Keratinocyte (primary cell): Measurements from ENCODE around the gene THOC5. TPM values are rescaled to one million over a fixed set of nuclear protein-coding genes. Genes with fewer than 3 reads are reported as not detected.

Experiments
- DNase-seq: peaks from one replicate; pipeline ENCODE4 v3.0.0-alpha.2; 2011; ENCODE audit warnings: low read depth, missing footprints, low spot score
- FAIRE-seq: peaks from 2 replicates; lab custom pipeline; 2011; peaks lifted over from hg19 to GRCh38; lab: Jason Lieb, UNC
- H2AFZ ChIP-seq: 2 replicates; pipeline ENCODE4 v1.6.0; 2012; ENCODE audit warnings: low read length, control low read depth, inconsistent platforms; ENCODE audit not compliant: control insufficient read depth
- H3K27ac ChIP-seq: 2 replicates; pipeline ENCODE4 v1.5.1; 2011; ENCODE audit warnings: low read length; ENCODE audit not compliant: control insufficient read depth, insufficient read depth
- H3K27me3 ChIP-seq: 3 replicates; pipeline ENCODE4 v1.6.0; 2011; ENCODE audit warnings: low read length; ENCODE audit not compliant: control insufficient read depth, insufficient read depth; ENCODE audit errors: extremely low read depth
- H3K36me3 ChIP-seq, 2 experiments: 2 replicates in 1 of 2; 3 replicates in 1 of 2; pipeline ENCODE4 v1.5.1; 2011; ENCODE audit warnings: low read length in 2 of 2, mild to moderate bottlenecking in 1 of 2; ENCODE audit not compliant: control insufficient read depth in 2 of 2, insufficient read depth in 2 of 2; ENCODE audit errors: extremely low read depth in 1 of 2
- H3K4me1 ChIP-seq: 3 replicates; pipeline ENCODE4 v1.5.1; 2011; ENCODE audit warnings: low read length; ENCODE audit not compliant: control insufficient read depth, insufficient read depth; ENCODE audit errors: extremely low read depth
- H3K4me2 ChIP-seq: 3 replicates; pipeline ENCODE4 v1.6.0; 2011; ENCODE audit warnings: low read depth, low read length; ENCODE audit not compliant: control insufficient read depth, insufficient read depth; ENCODE audit errors: extremely low read depth
- H3K4me3 ChIP-seq, 3 experiments: fragments of 200-600 bp in 1 of 3; sonication (generic) in 1 of 3; 2 replicates in 2 of 3; 3 replicates in 1 of 3; pipeline ENCODE4 v1.5.1; 2011 to 2016; ENCODE audit warnings: low read length in 3 of 3, mild to moderate bottlenecking in 3 of 3, control low read depth in 2 of 3, inconsistent platforms in 1 of 3, low read depth in 1 of 3, mixed read lengths in 1 of 3, mixed run types in 1 of 3, moderate library complexity in 1 of 3; ENCODE audit not compliant: control insufficient read depth in 2 of 3, insufficient read depth in 2 of 3; ENCODE audit errors: extremely low read depth in 1 of 3
- H3K79me2 ChIP-seq: 2 replicates; pipeline ENCODE4 v1.6.0; 2012; ENCODE audit warnings: low read length; ENCODE audit not compliant: control insufficient read depth, insufficient read depth
- H3K9ac ChIP-seq: 3 replicates; pipeline ENCODE4 v1.6.0; 2011; ENCODE audit warnings: low read length; ENCODE audit not compliant: control insufficient read depth, insufficient read depth; ENCODE audit errors: extremely low read depth
- H3K9me1 ChIP-seq: 3 replicates; pipeline ENCODE4 v1.6.0; 2011; ENCODE audit warnings: low read length; ENCODE audit not compliant: control insufficient read depth, insufficient read depth; ENCODE audit errors: extremely low read depth
- H3K9me3 ChIP-seq: 2 replicates; pipeline ENCODE4 v1.5.1; 2012; ENCODE audit warnings: low read depth, low read length; ENCODE audit not compliant: control insufficient read depth
- H4K20me1 ChIP-seq: 3 replicates; pipeline ENCODE4 v1.6.0; 2011; ENCODE audit warnings: low read length; ENCODE audit not compliant: control insufficient read depth, insufficient read depth; ENCODE audit errors: extremely low read depth
- CTCF ChIP-seq, 3 experiments: IDR thresholded peaks in 1 of 3; conservative IDR thresholded peaks in 1 of 3; optimal IDR thresholded peaks in 1 of 3; 2 replicates in 2 of 3; 3 replicates in 1 of 3; pipeline versions ENCODE3 to v1.5.1; 2011; ENCODE audit warnings: low read length in 3 of 3, mild to moderate bottlenecking in 3 of 3, moderate library complexity in 2 of 3, control low read depth in 1 of 3, inconsistent platforms in 1 of 3; ENCODE audit not compliant: insufficient read depth in 2 of 3; ENCODE audit errors: extremely low read depth in 1 of 3
- EZH2 ChIP-seq: IDR thresholded peaks from one replicate; pipeline ENCODE4 v1.6.1; 2012; ENCODE audit warnings: inconsistent platforms, mild to moderate bottlenecking, low read length, moderate library complexity
- dilution Hi-C: fragments of 300-500 bp; cut with MboI; formaldehyde crosslinking; loops from one replicate; pipeline ENCODE4 v1.7.0; 2020; ENCODE audit warnings: low sequenced_read_pairs; ENCODE audit not compliant: extremely low pct_ligation_motif_present
- polyA plus RNA-seq, 5 experiments: library from polyadenylated mRNA; depleted of rRNA in 3 of 5; stranded (reverse) in 3 of 5; stranded (forward) in 1 of 5; unstranded in 1 of 5; fragments of >200 nt; gene quantifications; 1 replicate in 1 of 5; 2 replicates in 3 of 5; 3 replicates in 1 of 5; pipeline versions ENCODE4 v1.2.1 to v1.2.3, GENCODE V29; 2011 to 2012; ENCODE audit warnings: missing spikeins in 2 of 5, low read depth in 1 of 5, low replicate concordance in 1 of 5

Gene THOC5
- polyA plus RNA-seq, 1 donor (not counting 4 experiments of a cell fraction or from before 2014, with no cell fraction given): 35.4 TPM

DNA sequence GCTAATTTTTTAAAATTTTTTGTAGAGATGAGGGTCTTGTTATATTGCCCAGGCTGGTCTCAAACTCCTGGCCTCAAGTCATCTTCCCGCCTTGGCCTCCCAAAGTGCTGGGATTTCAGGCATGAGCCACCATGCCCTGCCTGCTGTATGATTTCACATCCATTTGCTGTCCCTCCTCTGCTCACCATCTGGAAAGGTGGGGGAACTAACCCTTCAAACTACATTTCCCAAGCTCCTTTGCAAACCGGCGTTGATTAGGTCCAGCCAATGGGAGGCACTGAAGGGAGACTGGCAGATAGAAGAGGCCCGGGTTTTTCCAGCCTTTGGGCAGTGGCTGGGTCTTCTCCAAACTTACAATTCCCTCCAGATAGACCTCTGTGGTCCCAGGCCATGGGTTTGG is 95.8 kb downstream of the THOC5 start:
- no peaks in the 10 kb centered on the region for H3K36me3 ChIP-seq
- no peak overlapping the region for H3K4me2 ChIP-seq
- H4K20me1 ChIP-seq: no peaks in the 10 kb centered on the region
- dilution Hi-C loops: no loop called here
- no peak overlapping the region for H2AFZ ChIP-seq
- no peak overlapping the region for H3K4me3 ChIP-seq
- no peak for TF ChIP-seq EZH2
- TF ChIP-seq CTCF (optimal IDR thresholded peaks at IDR 0.05 in 1 of 3, IDR thresholded peaks at IDR 0.05 in 1 of 3, conservative IDR thresholded peaks at IDR 0.05 in 1 of 3; ENCODE audit: extremely low read depth in 1 of 3, insufficient read depth in 2 of 3, low read length in 3 of 3): no peak
- no peaks in the 10 kb centered on the region for H3K79me2 ChIP-seq
- no peak overlapping the region for H3K9ac ChIP-seq
- H3K9me3 ChIP-seq: no peaks in the 10 kb centered on the region
- no peak for DNase-seq
- H3K9me1 ChIP-seq: no peaks in the 10 kb centered on the region
- no peak overlapping the region for H3K27ac ChIP-seq
- no peaks in the 10 kb centered on the region for H3K4me1 ChIP-seq
- peaks cover 8% of the 10 kb centered on the region for H3K27me3 ChIP-seq
- FAIRE-seq: peak; percentile 26

GRCh38 chr22:29456211-29456671 is 97.3 kb downstream of the THOC5 start:
- H3K27ac ChIP-seq: no peak overlapping the region
- no peak for DNase-seq
- H3K4me1 ChIP-seq: no peaks in the 10 kb centered on the region
- no peak overlapping the region for H2AFZ ChIP-seq
- no peak overlapping the region for H3K4me2 ChIP-seq
- H3K9ac ChIP-seq: no peak overlapping the region
- FAIRE-seq: no peak
- no peaks in the 10 kb centered on the region for H3K79me2 ChIP-seq
- no peaks in the 10 kb centered on the region for H3K9me3 ChIP-seq
- H3K9me1 ChIP-seq: no peaks in the 10 kb centered on the region
- dilution Hi-C loops: no loop called here
- peaks cover 8% of the 10 kb centered on the region for H3K27me3 ChIP-seq
- no peaks in the 10 kb centered on the region for H4K20me1 ChIP-seq
- TF ChIP-seq CTCF (optimal IDR thresholded peaks at IDR 0.05 in 1 of 3, IDR thresholded peaks at IDR 0.05 in 1 of 3, conservative IDR thresholded peaks at IDR 0.05 in 1 of 3; ENCODE audit: extremely low read depth in 1 of 3, insufficient read depth in 2 of 3, low read length in 3 of 3) (no peak), EZH2 (no peak)
- no peaks in the 10 kb centered on the region for H3K36me3 ChIP-seq
- H3K4me3 ChIP-seq: no peak overlapping the region

Other genes starting within 250 kb of the THOC5 start
- 11.3 to 21.1 TPM (median 12.2 TPM) in 3 replicates for gene GAS2L1, start 247.1 kb downstream of the THOC5 start, polyA plus RNA-seq
- 0.07 to 0.09 TPM in 2 of 3 replicates, not detected in the other for gene RASL10A, start 238.1 kb downstream of the THOC5 start, polyA plus RNA-seq
- 45.7 to 83.2 TPM (median 55.3 TPM) in 3 replicates for gene AP1B1, start 165.2 kb downstream of the THOC5 start, polyA plus RNA-seq
- not detected in 3 replicates for gene RFPL1, start 115.2 kb downstream of the THOC5 start, polyA plus RNA-seq
- gene NEFH, start 73.5 kb downstream of the THOC5 start, polyA plus RNA-seq: 0.06 to 0.08 TPM (median 0.07 TPM) in 3 replicates
- gene NIPSNAP1, start 27.4 kb upstream of the THOC5 start, polyA plus RNA-seq: 58.3 to 63.1 TPM (median 61.3 TPM) in 3 replicates
- gene NF2, start 49.9 kb upstream of the THOC5 start, polyA plus RNA-seq: 23.2 to 112 TPM (median 50.2 TPM) in 3 replicates
- not detected in 3 replicates for gene CABP7, start 166.2 kb upstream of the THOC5 start, polyA plus RNA-seq
- 11.1 to 16.6 TPM (median 11.4 TPM) in 3 replicates for gene ZMAT5, start 213.2 kb upstream of the THOC5 start, polyA plus RNA-seq
- 140 to 174 TPM (median 161 TPM) in 3 replicates for gene UQCR10, start 213.6 kb upstream of the THOC5 start, polyA plus RNA-seq